ENCODE results near the gene LTBP1. TPM values are rescaled to one million over a fixed set of nuclear protein-coding genes. Genes with fewer than 3 reads are reported as not detected.
"Not testable (repeated sequence)": the region's sequence is repeated elsewhere in the genome, so short reads cannot be mapped to it uniquely, and the experiment has no call there.

LTBP1 gene
- total and polyA plus RNA-seq, 8 donors = 11.0 to 134 (median 25.6) TPM

DNA sequence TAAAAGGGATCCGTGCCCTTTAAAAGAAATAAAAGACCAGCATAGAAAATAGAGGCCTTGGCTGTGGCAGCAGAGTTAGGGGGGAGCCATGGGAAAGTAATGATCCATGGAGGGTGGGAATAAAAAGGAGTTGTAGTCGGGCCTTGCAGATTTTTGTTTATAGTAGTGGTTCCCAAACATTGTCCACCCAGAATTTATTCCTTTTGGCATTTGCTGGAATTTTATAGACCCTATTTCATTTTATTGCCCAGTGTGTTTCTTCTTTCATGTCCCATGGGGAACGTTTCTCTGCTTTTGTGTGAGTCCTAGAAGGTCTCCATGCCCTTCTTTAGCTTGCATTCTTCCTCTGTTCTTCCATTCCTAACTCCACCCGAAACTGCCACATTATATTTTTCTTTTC lies 222.2 kb downstream of the LTBP1 start:
- Histone ChIP-seq H3K27ac (no peak overlapping the region), H3K27me3 (no peaks in the 10 kb centered on the region), H3K36me3 (no peaks in the 10 kb centered on the region), H3K9me3 (no peaks in the 10 kb centered on the region), H3K4me3 (no peak overlapping the region), H3K4me1 (peaks cover 0 to 26% (median 6%) of the 10 kb centered on the region in 4 donors)
- 64 to 76% (median 71%) methylated on average over 4 of the region's 4 CpGs for WGBS, 5 donors
- TF ChIP-seq EP300 (IDR thresholded peaks at IDR 0.05) (no peak), POLR2A (IDR thresholded peaks at IDR 0.05) (no peak), POLR2AphosphoS5 (IDR thresholded peaks at IDR 0.05) (no peak)
- TF ChIP-seq, protein P1, sequence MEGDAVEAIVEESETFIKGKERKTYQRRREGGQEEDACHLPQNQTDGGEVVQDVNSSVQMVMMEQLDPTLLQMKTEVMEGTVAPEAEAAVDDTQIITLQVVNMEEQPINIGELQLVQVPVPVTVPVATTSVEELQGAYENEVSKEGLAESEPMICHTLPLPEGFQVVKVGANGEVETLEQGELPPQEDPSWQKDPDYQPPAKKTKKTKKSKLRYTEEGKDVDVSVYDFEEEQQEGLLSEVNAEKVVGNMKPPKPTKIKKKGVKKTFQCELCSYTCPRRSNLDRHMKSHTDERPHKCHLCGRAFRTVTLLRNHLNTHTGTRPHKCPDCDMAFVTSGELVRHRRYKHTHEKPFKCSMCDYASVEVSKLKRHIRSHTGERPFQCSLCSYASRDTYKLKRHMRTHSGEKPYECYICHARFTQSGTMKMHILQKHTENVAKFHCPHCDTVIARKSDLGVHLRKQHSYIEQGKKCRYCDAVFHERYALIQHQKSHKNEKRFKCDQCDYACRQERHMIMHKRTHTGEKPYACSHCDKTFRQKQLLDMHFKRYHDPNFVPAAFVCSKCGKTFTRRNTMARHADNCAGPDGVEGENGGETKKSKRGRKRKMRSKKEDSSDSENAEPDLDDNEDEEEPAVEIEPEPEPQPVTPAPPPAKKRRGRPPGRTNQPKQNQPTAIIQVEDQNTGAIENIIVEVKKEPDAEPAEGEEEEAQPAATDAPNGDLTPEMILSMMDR (IDR thresholded peaks at IDR 0.05) = no peak
- no peak for DNase-seq
- intact Hi-C loops (cut with DNase I; ENCODE audit: low total_unique reads) = no loop called here

DNA sequence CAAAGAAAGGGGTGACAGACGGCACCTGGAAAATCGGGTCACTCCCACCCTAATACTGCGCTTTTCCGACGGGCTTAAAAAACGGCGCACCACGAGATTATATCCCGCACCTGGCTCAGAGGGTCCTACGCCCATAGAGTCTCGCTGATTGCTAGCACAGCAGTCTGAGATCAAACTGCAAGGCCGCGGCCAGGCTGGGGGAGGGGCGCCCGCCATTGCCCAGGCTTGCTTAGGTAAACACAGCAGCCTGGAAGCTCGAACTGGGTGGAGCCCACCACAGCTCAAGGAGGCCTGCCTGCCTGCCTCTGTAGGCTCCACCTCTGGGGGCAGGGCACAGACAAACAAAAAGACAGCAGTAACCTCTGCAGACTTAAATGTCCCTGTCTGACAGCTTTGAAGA lies 223.5 kb downstream of the LTBP1 start:
- intact Hi-C loops (cut with DNase I; ENCODE audit: low total_unique reads); H3K4me3 ChIP-seq; H3K27me3 ChIP-seq; H3K9me3 ChIP-seq; DNase-seq; H3K27ac ChIP-seq; H3K36me3 ChIP-seq: not testable (repeated sequence)
- WGBS, 5 donors = 75 to 91% (median 86%) methylated on average over 6 to 16 of the region's 16 CpGs
- H3K4me1 ChIP-seq = peaks cover 0 to 23% (median 6%) of the 10 kb centered on the region in 4 donors

DNA sequence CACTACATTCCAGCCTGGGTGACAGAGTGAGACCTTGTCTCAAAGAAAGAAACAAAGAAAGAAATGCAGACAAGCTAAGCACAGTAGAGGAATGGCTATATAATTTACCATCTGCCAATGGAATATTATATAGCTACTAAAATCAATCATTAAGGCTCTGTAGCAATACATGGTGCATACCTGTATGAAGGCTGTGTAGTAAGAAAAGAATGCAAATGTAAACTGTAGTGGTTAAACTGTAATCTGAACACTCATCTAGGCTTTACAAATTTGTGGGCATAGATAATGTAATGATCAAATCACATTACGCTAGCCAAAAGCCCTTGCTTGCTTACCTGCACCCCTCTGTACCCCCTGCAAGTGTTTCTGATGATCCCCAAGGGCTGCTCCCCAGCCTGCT lies 230.9 kb downstream of the LTBP1 start:
- TF ChIP-seq POLR2AphosphoS5 (IDR thresholded peaks at IDR 0.05) = no peak
- TF ChIP-seq, protein P1 (IDR thresholded peaks at IDR 0.05) = no peak
- TF ChIP-seq POLR2A (IDR thresholded peaks at IDR 0.05) = no peak
- no peak for TF ChIP-seq EP300 (IDR thresholded peaks at IDR 0.05)
- H3K4me1 ChIP-seq = peaks cover 0 to 6% (median 0%) of the 10 kb centered on the region in 4 donors
- no peak overlapping the region for H3K27ac ChIP-seq
- 0 to 92% (median 41%) methylated on average over 1 of the region's 1 CpG for WGBS, 5 donors
- no peaks in the 10 kb centered on the region for H3K9me3 ChIP-seq
- intact Hi-C loops (cut with DNase I; ENCODE audit: low total_unique reads) = no loop called here
- no peaks in the 10 kb centered on the region for H3K36me3 ChIP-seq
- DNase-seq = no peak
- no peak overlapping the region for H3K4me3 ChIP-seq
- H3K27me3 ChIP-seq = no peaks in the 10 kb centered on the region

DNA sequence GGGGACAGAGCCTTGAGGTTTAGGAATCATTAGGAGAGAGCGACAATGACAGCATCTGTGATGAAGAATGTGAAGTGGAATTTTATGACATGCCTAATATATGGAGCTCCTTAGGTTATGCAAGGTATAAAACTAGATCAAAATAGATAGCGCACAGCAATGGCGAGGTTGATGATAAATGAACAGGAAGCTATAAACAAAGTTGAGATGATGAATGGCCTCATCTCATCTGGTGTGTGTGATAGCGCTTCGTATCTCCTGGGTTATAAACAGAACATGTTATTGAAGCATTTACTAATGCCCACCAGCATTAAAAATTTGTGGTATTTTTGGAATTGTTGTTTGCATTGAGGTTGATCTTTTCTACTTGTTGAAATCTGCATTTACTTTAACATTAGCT lies 231.5 kb downstream of the LTBP1 start:
- DNase-seq = no peak
- no peak overlapping the region for H3K27ac ChIP-seq
- intact Hi-C loops (cut with DNase I; ENCODE audit: low total_unique reads) = no loop called here
- H3K4me3 ChIP-seq = no peak overlapping the region
- no peaks in the 10 kb centered on the region for H3K9me3 ChIP-seq
- peaks cover 0 to 6% (median 0%) of the 10 kb centered on the region in 4 donors for H3K4me1 ChIP-seq
- no peaks in the 10 kb centered on the region for H3K36me3 ChIP-seq
- 85 to 97% (median 89%) methylated on average over 5 of the region's 5 CpGs for WGBS, 5 donors
- no peaks in the 10 kb centered on the region for H3K27me3 ChIP-seq
- TF ChIP-seq, protein P1 (IDR thresholded peaks at IDR 0.05) = no peak
- TF ChIP-seq POLR2AphosphoS5 (IDR thresholded peaks at IDR 0.05) (no peak), POLR2A (IDR thresholded peaks at IDR 0.05) (no peak), EP300 (IDR thresholded peaks at IDR 0.05) (no peak)

DNA sequence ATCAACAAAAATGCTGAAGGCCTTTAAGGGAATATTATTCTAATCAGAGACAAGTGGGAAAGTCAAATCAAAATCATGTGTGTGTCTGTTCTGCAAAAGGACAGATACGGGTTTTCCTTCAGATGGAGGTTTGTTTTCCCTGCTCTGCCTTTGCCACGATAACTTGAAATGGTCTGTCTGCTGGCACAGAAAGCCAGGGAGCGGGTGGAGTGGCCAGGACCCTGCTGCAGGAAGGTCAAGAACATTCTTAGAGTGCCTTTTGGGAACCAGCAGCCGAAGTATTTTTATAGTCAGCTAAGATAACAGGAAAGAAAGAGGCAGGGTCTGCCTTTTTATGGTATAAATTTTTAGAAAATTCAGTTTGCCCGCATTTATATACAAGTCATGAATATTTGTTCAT lies 234.2 kb downstream of the LTBP1 start:
- intact Hi-C loops (cut with DNase I; ENCODE audit: low total_unique reads) = no loop called here

More for the DNA sequence above, 234.2 kb downstream of the LTBP1 start:
- TF ChIP-seq POLR2A (IDR thresholded peaks at IDR 0.05) = no peak
- TF ChIP-seq, protein P1 (IDR thresholded peaks at IDR 0.05) = no peak
- DNase-seq = no peak
- Histone ChIP-seq H3K27me3 (no peaks in the 10 kb centered on the region), H3K9me3 (no peaks in the 10 kb centered on the region), H3K4me1 (peaks cover 0 to 6% (median 0%) of the 10 kb centered on the region in 4 donors), H3K27ac (no peak overlapping the region), H3K36me3 (peaks cover 0 to 5% (median 0%) of the 10 kb centered on the region in 4 donors), H3K4me3 (no peak overlapping the region)
- 48 to 83% (median 70%) methylated on average over 5 of the region's 5 CpGs for WGBS, 5 donors
